GM23338 (cell line): ENCODE data around the gene IGF1R. TPM values are rescaled to one million over a fixed set of nuclear protein-coding genes. Genes with fewer than 3 reads are reported as not detected.

Experiments
- ATAC-seq: fragments of 200-7000 bp; cut with Tn5 transposase; 3 replicates; pipeline ENCODE4 v1.9.1; 2020
- DNase-seq: peaks from one replicate; pipeline ENCODE4 v3.0.0-alpha.2; 2015; ENCODE audit warnings: low spot score
- H2AFZ ChIP-seq: fragments of 200-600 bp; sonication (generic); 2 replicates; pipeline ENCODE4 v1.8.0; 2016; ENCODE audit warnings: antibody characterized with exemption, mild to moderate bottlenecking, moderate library complexity
- H3F3A ChIP-seq: fragments of 200-600 bp; sonication (generic); replicated peaks from 2 replicates; pipeline ENCODE4 v1.8.0; 2017; ENCODE audit warnings: antibody characterized with exemption, mixed run types, low read depth
- H3K27ac ChIP-seq: fragments of 200-600 bp; sonication (generic); 2 replicates; pipeline ENCODE4 v1.6.1; 2016; ENCODE audit warnings: low read depth
- H3K27me3 ChIP-seq: fragments of 200-600 bp; sonication (generic); 2 replicates; pipeline ENCODE4 v1.8.0; 2016; ENCODE audit warnings: mild to moderate bottlenecking, mixed run types, moderate library complexity; ENCODE audit not compliant: insufficient read depth
- H3K36me3 ChIP-seq: fragments of 200-600 bp; sonication (generic); 2 replicates; pipeline ENCODE4 v1.8.0; 2016; ENCODE audit warnings: mild to moderate bottlenecking; ENCODE audit not compliant: insufficient read depth
- H3K4me1 ChIP-seq: fragments of 200-600 bp; sonication (generic); 2 replicates; pipeline ENCODE4 v1.8.0; 2016; ENCODE audit warnings: mild to moderate bottlenecking, moderate library complexity; ENCODE audit not compliant: insufficient read depth
- H3K4me2 ChIP-seq: fragments of 200-600 bp; sonication (generic); 2 replicates; pipeline ENCODE4 v1.7.1; 2017; ENCODE audit warnings: mixed run types
- H3K4me3 ChIP-seq: fragments of 200-600 bp; sonication (generic); 2 replicates; pipeline ENCODE4 v1.6.1; 2016; ENCODE audit warnings: mixed run types
- H3K79me2 ChIP-seq: fragments of 200-600 bp; sonication (generic); replicated peaks from 2 replicates; pipeline ENCODE4 v1.8.0; 2017; ENCODE audit warnings: mild to moderate bottlenecking; ENCODE audit not compliant: insufficient read depth
- H3K9me2 ChIP-seq: fragments of 200-600 bp; sonication (generic); 2 replicates; pipeline ENCODE4 v1.8.0; 2017; ENCODE audit not compliant: insufficient read depth
- H4K20me1 ChIP-seq: fragments of 200-600 bp; sonication (generic); replicated peaks from 2 replicates; pipeline ENCODE4 v1.8.0; 2017; ENCODE audit warnings: mild to moderate bottlenecking; ENCODE audit not compliant: insufficient read depth
- H3K27ac Mint-ChIP-seq: 2 replicates; pipeline ENCODE4 v1.8.0; 2020; ENCODE audit warnings: inconsistent platforms, mild to moderate bottlenecking, moderate library complexity, mixed read lengths
- H3K27me3 Mint-ChIP-seq: 3 replicates; pipeline ENCODE4 v1.8.0; 2022; ENCODE audit warnings: low read depth, mild to moderate bottlenecking, moderate library complexity, mixed read lengths, inconsistent platforms; ENCODE audit not compliant: insufficient read depth, poor library complexity
- H3K36me3 Mint-ChIP-seq: 3 replicates; pipeline ENCODE4 v1.8.0; 2021; ENCODE audit warnings: low read depth, mild to moderate bottlenecking, inconsistent platforms, moderate library complexity, mixed read lengths
- H3K4me1 Mint-ChIP-seq: 3 replicates; pipeline ENCODE4 v1.8.0; 2020; ENCODE audit warnings: mild to moderate bottlenecking, inconsistent platforms, mixed read lengths
- H3K4me3 Mint-ChIP-seq: 3 replicates; pipeline ENCODE4 v1.8.0; 2021; ENCODE audit warnings: moderate library complexity, mild to moderate bottlenecking, inconsistent platforms, mixed read lengths
- H3K9me3 Mint-ChIP-seq: 3 replicates; pipeline ENCODE4 v1.8.0; 2020; ENCODE audit warnings: moderate library complexity, mild to moderate bottlenecking, inconsistent platforms, mixed read lengths
- ETS1 ChIP-seq: IDR thresholded peaks from 2 replicates; pipeline ENCODE4 v1.6.1; 2016; ENCODE audit warnings: antibody characterized with exemption
- NANOG ChIP-seq: IDR thresholded peaks from 2 replicates; pipeline ENCODE4 v1.6.1; 2016; ENCODE audit warnings: antibody characterized with exemption, borderline replicate concordance
- REST ChIP-seq: IDR thresholded peaks from one replicate; pipeline ENCODE4 v1.6.1; 2018; ENCODE audit warnings: antibody characterized with exemption; ENCODE audit not compliant: unreplicated experiment
- ZNF114 ChIP-seq: fragments of 250-450 bp; sonication (Bioruptor Pico); IDR thresholded peaks from 2 replicates; pipeline ENCODE4 v1.5.0; 2020; ENCODE audit warnings: mild to moderate bottlenecking, moderate library complexity
- ZNF331 ChIP-seq: fragments of 250-450 bp; sonication (Bioruptor Pico); IDR thresholded peaks from 2 replicates; pipeline ENCODE4 v1.5.0; 2020; ENCODE audit warnings: low read depth, mild to moderate bottlenecking, moderate library complexity
- ZNF462 ChIP-seq: fragments of 250-450 bp; sonication (Bioruptor Pico); IDR thresholded peaks from 2 replicates; pipeline ENCODE4 v1.5.0; 2020; ENCODE audit warnings: mild to moderate bottlenecking, moderate library complexity
- polyA plus RNA-seq: library from polyadenylated mRNA; unstranded; fragments of >200 nt; fragmentation: Nextera tagmentation; extraction: Ambion mirVana; gene quantifications from 2 replicates; pipeline ENCODE4 v1.2.1, GENCODE V29; 2016
- total RNA-seq: library from RNA; depleted of rRNA; stranded (reverse); fragments of >200 nt; shearing (Covaris generic); gene quantifications from 2 replicates; pipeline ENCODE4 v1.2.3, GENCODE V29; 2014

IGF1R gene
- total and polyA plus RNA-seq, 2 experiments from 2014 or later, result 20.4 to 92.2 TPM

- H3F3A ChIP-seq, result no peaks in the 10 kb centered on the region
- no peak overlapping the region for H3K27ac ChIP-seq
- H3K9me3 Mint-ChIP-seq, result no peaks in the 10 kb centered on the region
- H3K4me2 ChIP-seq, result no peak overlapping the region
- H3K27ac Mint-ChIP-seq, result no peak overlapping the region
- H3K27me3 ChIP-seq, result no peaks in the 10 kb centered on the region
- peaks cover 67% of the 10 kb centered on the region for H3K36me3 Mint-ChIP-seq
- H3K36me3 ChIP-seq, result peaks cover 15% of the 10 kb centered on the region
- no peaks in the 10 kb centered on the region for H3K4me1 ChIP-seq
- no peak overlapping the region for H2AFZ ChIP-seq
- DNase-seq (no peak), ATAC-seq (no peak)
- H3K79me2 ChIP-seq, result 0 out of 2 replicates have a peak, but pooled peaks cover 3% of the 10 kb centered on the region
- TF ChIP-seq ETS1, result no peak
- TF ChIP-seq ZNF462 (CRISPR knock-in tag), result no peak
- TF ChIP-seq REST, result no peak
- no peak for TF ChIP-seq ZNF331 (CRISPR knock-in tag)
- no peak for TF ChIP-seq ZNF114 (CRISPR knock-in tag)
- no peak for TF ChIP-seq NANOG
- no peaks in the 10 kb centered on the region for H4K20me1 ChIP-seq
- H3K4me3 Mint-ChIP-seq, result no peak overlapping the region
- no peaks in the 10 kb centered on the region for H3K9me2 ChIP-seq
- H3K4me3 ChIP-seq, result no peak overlapping the region
- H3K27me3 Mint-ChIP-seq, result no peaks in the 10 kb centered on the region
- no peaks in the 10 kb centered on the region for H3K4me1 Mint-ChIP-seq
Measured at GRCh38 chr15:98949624-98950023, 301.3 kb downstream of the IGF1R start.
